Vagina (tissue), 2 donors: ENCODE data around the gene UNC5B.
"Not testable (repeated sequence)": the region's sequence is repeated elsewhere in the genome, so short reads cannot be mapped to it uniquely, and the experiment has no call there.

Experiments used
- CTCF ChIP-seq, 3 experiments: fragments of 450-650 bp in 2 of 3; fragments of 200-600 bp in 1 of 3; sonication (generic) in 1 of 3; IDR thresholded peaks; one replicate each; pipeline ENCODE4 v1.5.1; 2017 to 2019; ENCODE audit warnings: antibody characterized with exemption in 3 of 3, mild to moderate bottlenecking in 2 of 3, moderate library complexity in 2 of 3
- POLR2A ChIP-seq, 2 donors: fragments of 450-650 bp; IDR thresholded peaks; one replicate each; pipeline ENCODE4 v1.6.1; 2017; ENCODE audit warnings: antibody characterized with exemption in 2 of 2, mild to moderate bottlenecking in 2 of 2, moderate library complexity in 2 of 2
- POLR2AphosphoS5 ChIP-seq, 2 donors: sonication (generic); formaldehyde crosslinking; IDR thresholded peaks; one replicate each; pipeline ENCODE4 v1.9.0; 2017; ENCODE audit warnings: antibody characterized with exemption in 2 of 2, mild to moderate bottlenecking in 2 of 2, low read depth in 1 of 2; ENCODE audit not compliant: insufficient read depth in 1 of 2

GRCh38 chr10:71296811-71297210, 84.4 kb downstream of the UNC5B start:
- not testable (repeated sequence) for TF ChIP-seq CTCF (IDR thresholded peaks at IDR 0.05); POLR2AphosphoS5 (IDR thresholded peaks at IDR 0.05; ENCODE audit: insufficient read depth in 1 of 2, low read depth in 1 of 2); POLR2A (IDR thresholded peaks at IDR 0.05)
